ENCODE measurements around the gene BSCL2.

DNA sequence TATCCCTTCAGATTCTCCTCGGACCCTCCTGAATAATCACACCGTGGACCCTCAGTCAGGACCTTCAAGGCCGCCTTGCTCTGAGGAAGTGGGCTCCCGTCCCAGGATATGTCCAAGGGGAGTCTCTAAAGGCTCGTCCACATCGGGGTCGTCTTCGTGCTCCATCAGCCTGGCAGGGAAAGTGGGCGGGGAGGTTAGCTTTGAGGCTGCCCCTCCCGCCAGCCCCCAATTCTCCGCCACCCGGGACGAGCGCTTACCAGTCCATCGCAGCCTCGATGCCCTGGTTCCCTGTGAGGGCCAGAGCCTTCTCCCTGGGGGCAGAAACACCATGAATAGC lies 28.8 kb downstream of the BSCL2 start:
- TF ChIP-seq CTCF (IDR thresholded peaks at IDR 0.05; ENCODE audit: low read depth, low read length, poor library complexity, severe bottlenecking) (no peak), EZH2phosphoT487 (IDR thresholded peaks at IDR 0.05; ENCODE audit: borderline replicate concordance, low read length) (no peak)
